A549 (cell line): ENCODE measurements around the gene PTPN12. TPM values are rescaled to one million over a fixed set of nuclear protein-coding genes. Genes with fewer than 3 reads are reported as not detected.

Experiments used
- ATAC-seq, 2 experiments: fragments of 200-7000 bp in 1 of 2; fragments of >200 bp in 1 of 2; cut with Nextera tagmentation in 1 of 2; cut with Tn5 transposase in 1 of 2; 3 replicates each; pipeline versions ENCODE4 v1.8.0 to v1.9.1; 2018 to 2020; ENCODE audit warnings: mild to moderate bottlenecking in 1 of 2, moderate library complexity in 1 of 2
- CTCF ChIA-PET: fragments of 300-600 bp; sonication (Branson Sonifier 250); formaldehyde crosslinking; extraction: SDS; loops from one replicate; lab custom pipeline; 2021; ENCODE audit warnings: antibody characterized with exemption, inconsistent platforms; lab: Yijun Ruan, JAX
- POLR2A ChIA-PET: fragments of 350-600 bp; formaldehyde crosslinking; extraction: SDS; loops from one replicate; lab custom pipeline; 2021; ENCODE audit warnings: antibody characterized with exemption, inconsistent platforms; lab: Yijun Ruan, JAX
- DNase-seq, 2 experiments: peaks; one replicate each; pipeline versions ENCODE4 v3.0.0 to v3.0.0-alpha.2; 2011 to 2016; ENCODE audit warnings: low read depth in 1 of 2, low spot score in 1 of 2
- FAIRE-seq: peaks from 2 replicates; lab custom pipeline; 2011; peaks lifted over from hg19 to GRCh38; lab: Jason Lieb, UNC
- H3K27ac ChIP-seq, 2 experiments: fragments of >200 bp; sonication (Bioruptor Twin); formaldehyde crosslinking; 3 replicates each; pipeline ENCODE4 v1.5.1; 2016 to 2017
- H3K4me1 ChIP-seq: fragments of >200 bp; sonication (Bioruptor Twin); formaldehyde crosslinking; 3 replicates; pipeline ENCODE4 v1.6.1; 2016
- H3K4me2 ChIP-seq: fragments of >200 bp; sonication (Bioruptor Twin); formaldehyde crosslinking; 3 replicates; pipeline ENCODE4 v1.6.1; 2016
- H3K4me3 ChIP-seq: fragments of >200 bp; sonication (Bioruptor Twin); formaldehyde crosslinking; 3 replicates; pipeline ENCODE4 v1.5.1; 2016
- H3K9me3 ChIP-seq: fragments of >200 bp; sonication (Bioruptor Twin); formaldehyde crosslinking; 3 replicates; pipeline ENCODE4 v1.6.1; 2016
- CBX2 ChIP-seq: fragments of 200-600 bp; sonication (generic); IDR thresholded peaks from 2 replicates; pipeline ENCODE4 v1.6.1; 2016; ENCODE audit warnings: low read depth, mild to moderate bottlenecking, borderline replicate concordance
- CBX8 ChIP-seq: fragments of 200-600 bp; sonication (generic); IDR thresholded peaks from 2 replicates; pipeline ENCODE4 v1.6.1; 2016
- CHD4 ChIP-seq: fragments of 200-600 bp; sonication (generic); IDR thresholded peaks from 2 replicates; pipeline ENCODE4 v1.6.1; 2016; ENCODE audit warnings: antibody characterized with exemption, mild to moderate bottlenecking, borderline replicate concordance
- EHMT2 ChIP-seq: fragments of 200-600 bp; sonication (generic); IDR thresholded peaks from 2 replicates; pipeline ENCODE4 v1.6.1; 2016; ENCODE audit warnings: antibody characterized with exemption, low read depth, mild to moderate bottlenecking, moderate library complexity
- EP300 ChIP-seq, 2 experiments: fragments of >200 bp; sonication (Bioruptor Twin); formaldehyde crosslinking; IDR thresholded peaks; 2 replicates in 1 of 2; 3 replicates in 1 of 2; pipeline ENCODE4 v1.6.1; 2016 to 2017
- HDAC2 ChIP-seq: fragments of 200-600 bp; sonication (generic); IDR thresholded peaks from 2 replicates; pipeline ENCODE4 v1.6.1; 2016
- KDM1A ChIP-seq: fragments of 200-600 bp; sonication (generic); IDR thresholded peaks from 2 replicates; pipeline ENCODE4 v1.6.1; 2016; ENCODE audit warnings: low read depth, mild to moderate bottlenecking
- KDM5A ChIP-seq: fragments of 200-600 bp; sonication (generic); IDR thresholded peaks from 2 replicates; pipeline ENCODE4 v1.6.1; 2016; ENCODE audit warnings: antibody characterized with exemption, mild to moderate bottlenecking
- MYC ChIP-seq: IDR thresholded peaks from 2 replicates; pipeline ENCODE4 v1.6.1; 2012; ENCODE audit warnings: mild to moderate bottlenecking, inconsistent platforms, low read length, improper control_type of control experiment, borderline replicate concordance
- NPAS2 ChIP-seq: fragments of 250-450 bp; sonication (Bioruptor Pico); IDR thresholded peaks from 2 replicates; pipeline ENCODE4 v1.8.0; 2022; ENCODE audit warnings: mild to moderate bottlenecking, moderate library complexity, borderline replicate concordance
- PHF8 ChIP-seq: fragments of 200-600 bp; sonication (generic); IDR thresholded peaks from 2 replicates; pipeline ENCODE4 v1.6.1; 2016; ENCODE audit warnings: low read depth, mild to moderate bottlenecking, antibody characterized with exemption, moderate library complexity, borderline replicate concordance
- POLR2A ChIP-seq: IDR thresholded peaks from 2 replicates; pipeline ENCODE4 v1.6.1; 2012; ENCODE audit warnings: mild to moderate bottlenecking, low read length
- RARB ChIP-seq: fragments of 250-450 bp; sonication (Bioruptor Pico); IDR thresholded peaks from 2 replicates; pipeline ENCODE4 v1.8.0; 2021; ENCODE audit warnings: mild to moderate bottlenecking, moderate library complexity
- SREBF2 ChIP-seq: fragments of 450-650 bp; IDR thresholded peaks from 2 replicates; pipeline ENCODE4 v1.6.1; 2014; ENCODE audit warnings: mild to moderate bottlenecking, moderate library complexity
- ZC3H11A ChIP-seq: fragments of 450-650 bp; IDR thresholded peaks from 2 replicates; pipeline ENCODE4 v1.6.1; 2014; ENCODE audit warnings: antibody characterized with exemption, mild to moderate bottlenecking
- ZFP36 ChIP-seq: fragments of 450-650 bp; IDR thresholded peaks from 2 replicates; pipeline ENCODE4 v1.6.1; 2014; ENCODE audit warnings: borderline replicate concordance; ENCODE audit not compliant: partially characterized antibody
- WGBS: methylation state at CpG from one replicate; pipeline ENCODE4 v1.1.6; 2017; ENCODE audit errors: missing lambda C conversion rate; 5-methylcytosine and 5-hydroxymethylcytosine counted together
- polyA plus RNA-seq, 4 experiments: library from polyadenylated mRNA; depleted of rRNA in 3 of 4; stranded (reverse); fragments of >200 nt; fragmentation: RNase III in 1 of 4; extraction: RNeasy Plus Mini Kit Qiagen cat#74134 plus additional on column Dnase treatment in 1 of 4; gene quantifications; 2 replicates in 3 of 4; 3 replicates in 1 of 4; pipeline ENCODE4 v1.2.3, GENCODE V29; 2011 to 2017
- TF ChIP-seq, protein P1 (sequence below): fragments of >200 bp; sonication (Bioruptor Twin); formaldehyde crosslinking; IDR thresholded peaks from 3 replicates; pipeline ENCODE4 v1.6.1; 2016
- TF ChIP-seq, protein P2 (sequence below): fragments of 250-450 bp; sonication (Bioruptor Pico); IDR thresholded peaks from 2 replicates; pipeline ENCODE4 v1.5.0; 2020; ENCODE audit warnings: low read depth, mild to moderate bottlenecking, moderate library complexity
- TF ChIP-seq, protein P3 (sequence below): fragments of 150-350 bp; IDR thresholded peaks from 2 replicates; pipeline ENCODE4 v1.6.1; 2014; ENCODE audit warnings: low read depth, mild to moderate bottlenecking, low read length
- TF ChIP-seq, protein P4 (sequence below): IDR thresholded peaks from 2 replicates; pipeline ENCODE4 v1.6.1; 2012
- TF ChIP-seq, protein P5 (sequence below): fragments of >200 bp; sonication (Bioruptor Twin); formaldehyde crosslinking; IDR thresholded peaks from 2 replicates; pipeline ENCODE4 v1.6.1; 2016

PTPN12 gene
- polyA plus RNA-seq, 2 of the 4 experiments (the other 2 are of a cell fraction): 76.3 to 105 TPM

DNA sequence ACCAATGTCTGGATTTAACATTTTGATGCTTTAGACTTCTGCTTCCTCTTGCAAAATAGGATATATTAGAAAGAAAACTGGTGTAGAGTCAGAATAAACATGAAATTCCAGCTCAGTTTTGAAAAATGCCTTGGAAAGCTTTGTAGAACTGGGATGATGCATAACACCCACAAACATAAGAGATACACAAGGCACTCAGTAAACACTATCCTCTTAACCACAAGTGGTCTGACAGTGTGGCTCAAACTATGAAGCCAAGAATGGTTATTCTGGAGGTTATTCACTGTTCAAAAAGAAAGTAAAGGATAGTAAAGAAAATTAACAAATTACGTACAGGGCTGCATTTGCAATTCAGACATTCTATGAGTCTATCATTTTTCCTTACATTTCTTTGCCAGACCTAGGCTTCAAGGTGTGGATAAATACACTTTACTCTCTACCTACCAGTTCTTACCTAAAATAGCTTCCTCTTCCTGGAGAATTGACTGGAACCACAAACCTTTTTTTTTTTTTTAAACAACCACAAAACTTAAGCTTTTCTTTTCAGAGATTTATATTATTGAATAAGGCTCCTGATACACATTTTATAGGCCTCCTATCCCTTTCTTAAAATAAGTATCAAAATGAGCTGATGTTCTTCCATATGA is 150.1 kb downstream of the PTPN12 start:
- no peak overlapping the region for H3K4me3 ChIP-seq
- CTCF ChIA-PET: interaction anchor here (1.1 to 1.6 kb wide), 3 partner anchors 29 to 72 kb away, joined by 3 to 4 read pairs (median 3); no protein-coding TSS in a partner anchor
- H3K9me3 ChIP-seq: no peaks in the 10 kb centered on the region
- 91% methylated on average over 1 of the region's 1 CpG for WGBS
- H3K27ac ChIP-seq: no peak overlapping the region
- POLR2A ChIA-PET: interaction anchor here (0.6 to 1.0 kb wide), 2 partner anchors 9 to 36 kb away, joined by 5 to 8 read pairs; partner anchors contain the start of gene RSBN1L
- H3K4me1 ChIP-seq: peaks cover 7% of the 10 kb centered on the region; the same call in 2 of the 3 replicates
- FAIRE-seq (no peak), ATAC-seq (no peak), DNase-seq (no peak)
- TF ChIP-seq CHD4 (no peak), EHMT2 (no peak), ZC3H11A (no peak), CBX2 (no peak), KDM1A (no peak), CBX8 (no peak), HDAC2 (no peak), POLR2A (no peak), KDM5A (no peak), MYC (no peak), NPAS2 (CRISPR knock-in tag) (no peak), PHF8 (no peak), RARB (CRISPR knock-in tag) (no peak), ZFP36 (no peak)
- TF ChIP-seq, protein P1, sequence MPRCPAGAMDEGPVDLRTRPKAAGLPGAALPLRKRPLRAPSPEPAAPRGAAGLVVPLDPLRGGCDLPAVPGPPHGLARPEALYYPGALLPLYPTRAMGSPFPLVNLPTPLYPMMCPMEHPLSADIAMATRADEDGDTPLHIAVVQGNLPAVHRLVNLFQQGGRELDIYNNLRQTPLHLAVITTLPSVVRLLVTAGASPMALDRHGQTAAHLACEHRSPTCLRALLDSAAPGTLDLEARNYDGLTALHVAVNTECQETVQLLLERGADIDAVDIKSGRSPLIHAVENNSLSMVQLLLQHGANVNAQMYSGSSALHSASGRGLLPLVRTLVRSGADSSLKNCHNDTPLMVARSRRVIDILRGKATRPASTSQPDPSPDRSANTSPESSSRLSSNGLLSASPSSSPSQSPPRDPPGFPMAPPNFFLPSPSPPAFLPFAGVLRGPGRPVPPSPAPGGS: no peak
- TF ChIP-seq, protein P2, sequence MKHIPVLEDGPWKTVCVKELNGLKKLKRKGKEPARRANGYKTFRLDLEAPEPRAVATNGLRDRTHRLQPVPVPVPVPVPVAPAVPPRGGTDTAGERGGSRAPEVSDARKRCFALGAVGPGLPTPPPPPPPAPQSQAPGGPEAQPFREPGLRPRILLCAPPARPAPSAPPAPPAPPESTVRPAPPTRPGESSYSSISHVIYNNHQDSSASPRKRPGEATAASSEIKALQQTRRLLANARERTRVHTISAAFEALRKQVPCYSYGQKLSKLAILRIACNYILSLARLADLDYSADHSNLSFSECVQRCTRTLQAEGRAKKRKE (CRISPR knock-in tag): no peak
- TF ChIP-seq, protein P3, sequence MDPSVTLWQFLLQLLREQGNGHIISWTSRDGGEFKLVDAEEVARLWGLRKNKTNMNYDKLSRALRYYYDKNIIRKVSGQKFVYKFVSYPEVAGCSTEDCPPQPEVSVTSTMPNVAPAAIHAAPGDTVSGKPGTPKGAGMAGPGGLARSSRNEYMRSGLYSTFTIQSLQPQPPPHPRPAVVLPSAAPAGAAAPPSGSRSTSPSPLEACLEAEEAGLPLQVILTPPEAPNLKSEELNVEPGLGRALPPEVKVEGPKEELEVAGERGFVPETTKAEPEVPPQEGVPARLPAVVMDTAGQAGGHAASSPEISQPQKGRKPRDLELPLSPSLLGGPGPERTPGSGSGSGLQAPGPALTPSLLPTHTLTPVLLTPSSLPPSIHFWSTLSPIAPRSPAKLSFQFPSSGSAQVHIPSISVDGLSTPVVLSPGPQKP: no peak
- H3K4me2 ChIP-seq: no peak overlapping the region

DNA sequence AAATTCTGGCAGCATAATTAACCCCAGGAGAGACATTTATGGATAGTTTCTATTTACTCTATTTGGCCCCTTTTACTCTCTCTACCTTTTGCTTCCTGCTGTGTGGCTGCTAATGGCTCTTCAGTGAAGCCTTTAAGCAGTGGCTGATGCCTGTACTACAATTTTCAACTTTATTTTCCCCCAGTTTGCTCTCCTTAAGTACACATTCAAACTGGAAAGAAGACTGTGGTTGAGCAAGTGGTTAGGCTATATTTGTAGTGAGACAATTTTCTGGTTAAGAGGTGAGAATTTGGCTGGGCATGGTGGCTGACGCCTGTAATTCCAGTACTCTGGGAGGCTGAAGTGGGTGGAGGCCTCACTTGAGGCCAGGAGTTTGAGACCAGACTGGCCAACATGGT is 150.7 kb downstream of the PTPN12 start:
- ATAC-seq (no peak), DNase-seq (no peak), FAIRE-seq (no peak)
- Histone ChIP-seq H3K9me3 (no peaks in the 10 kb centered on the region), H3K27ac (no peak overlapping the region), H3K4me3 (no peak overlapping the region), H3K4me2 (no peak overlapping the region), H3K4me1 (peaks cover 7% of the 10 kb centered on the region; the same call in 2 of the 3 replicates)
- TF ChIP-seq MYC (no peak), SREBF2 (no peak), EP300 (IDR thresholded peaks at IDR 0.05) (no peak), CBX8 (no peak)
- TF ChIP-seq, protein P3: no peak
- TF ChIP-seq, protein P4, sequence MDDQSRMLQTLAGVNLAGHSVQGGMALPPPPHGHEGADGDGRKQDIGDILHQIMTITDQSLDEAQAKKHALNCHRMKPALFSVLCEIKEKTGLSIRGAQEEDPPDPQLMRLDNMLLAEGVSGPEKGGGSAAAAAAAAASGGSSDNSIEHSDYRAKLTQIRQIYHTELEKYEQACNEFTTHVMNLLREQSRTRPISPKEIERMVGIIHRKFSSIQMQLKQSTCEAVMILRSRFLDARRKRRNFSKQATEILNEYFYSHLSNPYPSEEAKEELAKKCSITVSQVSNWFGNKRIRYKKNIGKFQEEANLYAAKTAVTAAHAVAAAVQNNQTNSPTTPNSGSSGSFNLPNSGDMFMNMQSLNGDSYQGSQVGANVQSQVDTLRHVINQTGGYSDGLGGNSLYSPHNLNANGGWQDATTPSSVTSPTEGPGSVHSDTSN: no peak
- TF ChIP-seq, protein P5, sequence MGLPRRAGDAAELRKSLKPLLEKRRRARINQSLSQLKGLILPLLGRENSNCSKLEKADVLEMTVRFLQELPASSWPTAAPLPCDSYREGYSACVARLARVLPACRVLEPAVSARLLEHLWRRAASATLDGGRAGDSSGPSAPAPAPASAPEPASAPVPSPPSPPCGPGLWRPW: no peak
- ChIA-PET CTCF (interaction anchor here (1.0 to 1.6 kb wide), 4 partner anchors 16 to 71 kb away, joined by 3 to 4 read pairs (median 3); no protein-coding TSS in a partner anchor), POLR2A (interaction anchor here (0.6 to 1.0 kb wide), 2 partner anchors 8 to 37 kb away, joined by 5 to 8 read pairs; partner anchors contain the start of gene RSBN1L)
- WGBS: 77% methylated on average over 1 of the region's 1 CpG

Other genes starting within 250 kb of the PTPN12 start
- gene GSAP, start 120.9 kb upstream of the PTPN12 start, polyA plus RNA-seq (2011; rRNA removed): 18.6 and 22.6 TPM in 2 replicates
- 4.1 to 4.9 TPM (median 4.7 TPM) in 3 replicates for gene GSAP, start 120.9 kb upstream of the PTPN12 start, polyA plus RNA-seq (2017; fragmentation: RNase III; extraction: RNeasy Plus Mini Kit Qiagen cat#74134 plus additional on column Dnase treatment)
- gene RSBN1L, start 159.2 kb downstream of the PTPN12 start, polyA plus RNA-seq (2011; rRNA removed): 10.5 and 13.0 TPM in 2 replicates
- gene RSBN1L, start 159.2 kb downstream of the PTPN12 start, polyA plus RNA-seq (2017; fragmentation: RNase III; extraction: RNeasy Plus Mini Kit Qiagen cat#74134 plus additional on column Dnase treatment): 9.9 to 11.1 TPM (median 11.1 TPM) in 3 replicates